CD4-positive, alpha-beta T cell treated with Interleukin-17A for 1 hour (primary cell): Measurements from ENCODE around the gene PRAMEF15.
"Not testable (repeated sequence)": the region's sequence is repeated elsewhere in the genome, so short reads cannot be mapped to it uniquely, and the experiment has no call there.

Experiments
- DNase-seq: peaks from one replicate; pipeline ENCODE4 v3.0.0-alpha.2; 2020

The PRAMEF15 gene

DNA sequence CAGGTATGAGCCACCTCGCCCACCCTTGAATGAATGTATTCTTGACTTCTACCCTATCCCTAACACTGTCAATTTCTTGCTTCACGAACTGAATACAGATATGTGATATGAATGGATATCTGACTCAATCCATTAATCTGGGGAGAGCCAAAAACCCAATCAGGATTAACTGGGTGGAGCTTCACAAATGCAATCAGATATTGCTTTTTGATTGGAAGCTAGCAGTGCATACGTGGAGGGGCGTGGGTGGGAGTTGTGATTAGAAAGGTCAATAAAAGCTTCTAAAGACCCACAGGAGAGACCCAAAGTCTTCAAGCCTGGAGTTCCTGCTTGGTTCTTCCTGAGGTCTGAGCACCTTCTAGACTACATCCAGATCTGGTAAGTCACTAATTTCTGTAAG, at the start of gene PRAMEF15:
TSS of gene PRAMEF15 (plus strand) at position 301 of the 400 bp plus-strand sequence. CDS start 2,827 bp downstream, outside the sequence.
- not testable (repeated sequence) for DNase-seq

DNA sequence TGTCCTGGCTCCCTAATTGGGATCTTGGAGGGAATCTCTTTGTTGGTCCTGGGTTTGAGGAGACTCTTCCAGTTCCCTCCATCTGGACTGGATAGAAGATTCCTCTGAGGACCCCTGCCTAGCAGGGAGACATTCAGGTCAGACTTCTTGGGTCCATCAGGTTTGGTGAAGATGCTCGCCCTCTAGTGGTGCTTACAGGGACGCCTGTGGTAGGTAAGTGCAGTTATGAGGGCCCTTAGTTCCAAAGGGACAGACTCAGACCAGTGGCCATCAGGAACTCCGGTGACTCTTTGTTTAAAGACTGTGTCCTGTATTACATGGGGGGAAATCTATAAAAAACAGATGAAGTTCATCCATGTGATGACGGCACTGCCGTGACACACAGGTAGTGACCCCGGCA, 38.4 kb upstream of the PRAMEF15 start:
- not testable (repeated sequence) for DNase-seq

DNA sequence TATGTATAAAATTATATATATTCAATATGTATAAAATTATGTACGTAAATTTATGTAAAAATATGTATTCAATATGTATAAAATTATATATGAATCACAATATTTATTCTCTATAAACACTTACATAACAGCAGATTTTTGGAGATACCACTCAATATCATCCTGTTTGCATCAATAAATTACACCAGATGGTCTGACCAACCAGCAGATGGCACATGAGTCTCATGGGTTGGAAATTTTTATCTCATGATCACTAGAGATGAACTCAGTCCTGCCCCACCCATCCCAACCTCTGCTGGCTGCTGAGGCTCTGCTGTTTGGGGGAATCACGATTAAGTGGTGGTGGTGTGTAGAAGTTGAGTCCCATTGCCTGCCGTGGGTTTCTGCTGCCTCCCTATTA, 35.8 kb upstream of the PRAMEF15 start:
- DNase-seq, result not testable (repeated sequence)

DNA sequence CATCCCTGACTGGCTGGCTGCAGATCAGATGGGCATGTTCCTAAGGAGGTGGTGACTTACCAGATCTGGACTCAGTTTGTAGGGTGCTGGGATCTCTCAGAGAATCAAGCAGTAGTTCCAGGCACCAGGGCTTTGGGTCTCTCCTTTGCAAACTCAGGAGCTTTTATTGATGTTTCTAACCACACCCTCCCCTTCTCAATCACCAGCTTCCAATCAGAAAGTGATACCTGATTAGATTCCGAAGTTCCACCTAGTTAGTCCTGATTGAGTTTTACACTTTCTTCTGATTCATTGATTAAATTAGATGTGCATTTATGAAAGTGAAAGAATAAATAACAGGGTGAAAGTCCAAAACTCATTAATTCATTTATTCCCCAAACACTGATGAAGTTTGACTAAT, 30.3 kb upstream of the PRAMEF15 start, which contains the start of gene PRAMEF8:
TSS of gene PRAMEF8 (minus strand) at position 101 of the 400 bp plus-strand sequence. CDS start 1,046 bp downstream, outside the sequence.
- not testable (repeated sequence) for DNase-seq

DNA sequence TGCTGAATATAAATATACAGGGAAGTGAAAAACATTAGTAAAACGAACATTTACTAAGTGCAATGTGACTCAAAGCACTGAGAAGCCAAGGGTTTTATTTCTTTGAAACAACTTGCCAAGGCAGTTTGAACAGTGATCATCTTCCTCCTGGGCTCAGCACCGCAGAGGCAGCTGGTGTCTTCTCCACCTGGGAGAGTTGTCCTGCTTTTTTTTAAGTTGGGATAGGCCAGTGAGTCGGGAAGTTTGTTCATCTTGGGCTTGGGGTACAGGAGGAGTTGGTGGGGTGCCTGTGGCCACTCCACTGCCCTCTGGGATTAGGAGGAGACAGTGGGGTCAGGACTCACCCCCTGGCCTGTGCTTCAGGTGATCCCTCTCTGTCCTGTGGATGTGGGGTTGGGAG, 26.4 kb upstream of the PRAMEF15 start:
- not testable (repeated sequence) for DNase-seq

DNA sequence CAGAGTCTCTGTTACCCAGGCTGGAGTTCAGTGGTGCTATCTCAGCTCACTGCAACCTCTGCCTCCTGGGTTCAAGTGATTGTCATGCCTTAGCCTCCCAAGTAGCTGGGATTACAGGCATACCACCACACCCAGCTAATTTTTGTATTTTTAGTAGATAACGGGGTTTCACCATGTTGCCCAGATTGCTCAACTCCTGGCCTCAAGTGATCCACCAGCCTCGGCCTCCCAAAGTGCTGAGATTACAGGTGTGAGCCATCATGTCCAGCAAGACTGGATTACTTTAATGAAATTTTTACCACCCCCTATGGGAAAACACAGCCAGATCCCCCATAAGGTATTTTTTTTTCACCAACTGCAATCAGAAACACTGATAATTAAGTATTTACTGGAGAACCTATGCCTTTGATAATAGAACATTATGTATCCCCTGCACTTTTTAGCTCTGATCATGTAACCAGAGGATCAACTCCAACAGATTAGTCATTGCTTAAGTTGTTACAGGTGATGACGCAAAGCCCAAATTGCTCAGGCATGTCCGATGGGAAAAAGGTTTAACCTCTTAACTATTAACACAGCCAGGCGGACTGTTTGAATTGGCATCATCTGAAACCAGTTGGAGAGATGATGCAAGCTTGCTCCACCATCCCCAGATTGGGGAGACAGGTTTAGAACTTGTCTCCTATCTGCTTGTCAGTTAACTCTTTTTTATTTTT, 18.0 kb upstream of the PRAMEF15 start:
- DNase-seq, result not testable (repeated sequence)

DNA sequence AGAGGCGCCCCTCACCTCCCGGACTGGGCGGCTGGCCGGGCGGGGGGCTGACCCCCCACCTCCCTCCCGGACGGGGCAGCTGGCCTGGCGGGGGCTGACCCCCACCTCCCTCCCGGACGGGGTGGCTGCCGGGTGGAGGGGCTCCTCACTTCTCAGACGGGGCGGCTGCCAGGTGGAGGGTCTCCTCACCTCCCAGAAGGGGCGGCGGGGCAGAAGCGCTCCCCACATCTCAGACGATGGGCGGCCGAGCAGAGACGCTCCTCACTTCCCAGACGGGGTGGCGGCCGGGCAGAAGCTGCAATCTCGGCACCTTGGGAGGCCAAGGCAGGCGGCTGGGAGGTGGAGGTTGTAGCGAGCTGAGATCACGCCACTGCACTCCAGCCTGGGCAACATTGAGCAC, 16.7 kb upstream of the PRAMEF15 start:
- DNase-seq, result not testable (repeated sequence)

DNA sequence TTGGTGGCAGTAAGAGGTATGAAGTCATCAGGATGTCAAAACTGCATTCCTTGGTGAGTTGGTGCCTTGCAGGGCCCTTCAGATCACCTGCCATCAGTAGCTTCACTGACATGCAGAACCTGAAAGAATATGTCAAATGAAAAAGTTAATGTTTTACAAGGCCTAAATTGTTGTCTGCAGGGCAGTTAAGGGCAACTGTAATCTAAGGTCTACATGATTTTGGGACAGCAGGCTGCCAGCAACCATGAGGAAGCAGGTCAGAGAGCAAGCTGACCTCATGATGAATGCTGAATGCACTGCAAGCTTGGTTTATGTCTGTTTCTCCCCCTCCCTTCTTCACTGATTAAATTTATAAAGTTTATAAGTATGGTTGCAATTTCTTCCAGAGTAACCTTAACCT, 13.2 kb upstream of the PRAMEF15 start:
- DNase-seq, result not testable (repeated sequence)

DNA sequence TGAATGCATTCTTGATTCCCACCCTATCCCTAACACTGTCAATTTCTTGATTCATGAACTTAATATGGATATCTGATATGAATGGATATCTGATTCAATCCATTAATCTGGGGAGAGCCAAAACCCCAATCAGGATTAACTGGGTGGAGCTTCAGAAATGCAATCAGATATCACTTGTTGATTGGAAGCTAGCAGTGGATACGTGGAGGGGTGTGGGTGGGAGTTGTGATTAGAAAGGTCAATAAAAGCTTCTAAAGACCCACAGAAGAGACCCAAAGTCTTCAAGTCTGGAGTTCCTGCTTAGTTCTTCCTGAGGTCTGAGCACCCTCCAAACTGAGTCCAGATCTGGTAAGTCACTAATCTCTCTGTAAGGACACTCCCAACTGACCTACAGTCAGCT, 12.1 kb upstream of the PRAMEF15 start, which contains the start of gene PRAMEF33:
TSS of gene PRAMEF33 (plus strand) at position 301 of the 400 bp plus-strand sequence. CDS start 2,416 bp downstream, outside the sequence.
- not testable (repeated sequence) for DNase-seq

DNA sequence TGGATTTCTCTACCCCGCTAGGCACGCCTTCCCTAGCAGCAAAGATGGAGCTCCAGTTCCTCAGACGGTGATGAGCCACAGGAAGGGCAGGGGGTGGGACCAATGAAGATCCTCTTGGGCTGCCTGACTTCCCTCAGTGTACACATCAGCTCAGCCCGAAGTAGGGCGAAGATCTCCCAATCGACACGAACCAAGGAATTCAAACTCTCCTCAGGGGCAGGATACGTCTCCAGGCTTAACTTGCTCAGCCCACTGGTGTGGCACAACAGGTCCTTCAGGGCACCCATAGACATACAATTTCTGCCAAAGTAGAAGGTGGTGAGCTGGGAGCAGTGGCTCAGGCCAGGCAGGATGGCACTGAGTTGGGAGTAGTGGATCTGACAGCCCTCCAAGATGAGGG, 27.1 kb downstream of the PRAMEF15 start:
- DNase-seq, result not testable (repeated sequence)

DNA sequence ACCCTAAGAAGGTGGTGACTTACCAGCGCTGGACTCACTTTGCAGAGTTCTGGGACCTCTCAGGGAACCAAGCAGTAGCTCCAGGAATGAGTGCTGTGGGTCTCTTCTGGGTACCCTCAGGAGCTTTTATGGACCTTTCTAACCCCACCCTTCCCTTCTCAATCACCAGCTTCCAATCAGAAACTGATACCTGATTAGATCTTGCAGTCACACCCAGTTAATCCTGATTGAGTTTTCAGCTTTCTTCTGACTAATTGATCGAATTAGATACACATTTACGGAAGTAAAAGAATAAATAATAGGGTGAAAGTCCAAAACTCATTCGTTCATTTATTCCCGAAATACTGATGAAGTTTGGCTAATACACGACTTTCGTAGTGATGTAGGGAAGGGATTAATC, 31.7 kb downstream of the PRAMEF15 start, which contains the start of gene PRAMEF14:
TSS of gene PRAMEF14 (minus strand) at position 101 of the 400 bp plus-strand sequence. CDS start 1,820 bp downstream, outside the sequence.
- not testable (repeated sequence) for DNase-seq

DNA sequence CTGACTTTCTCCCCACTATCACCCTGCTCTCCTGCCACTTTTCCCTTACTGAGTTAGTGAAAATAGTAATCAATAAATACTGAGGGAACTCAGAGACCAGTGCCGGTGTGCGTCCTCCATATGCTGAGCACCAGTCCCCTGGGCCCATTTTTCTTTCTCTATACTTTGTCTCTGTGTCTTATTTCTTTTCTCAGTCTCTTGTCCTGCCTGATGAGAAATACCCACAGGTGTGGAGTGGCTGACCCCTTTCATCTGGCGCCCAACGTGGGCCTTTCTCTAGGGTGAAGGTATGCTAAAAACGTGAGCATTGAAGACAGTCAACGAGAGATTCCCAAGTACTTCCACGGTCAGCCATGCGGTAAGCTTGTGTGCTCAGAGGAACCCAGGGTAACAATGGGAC, 38.1 kb downstream of the PRAMEF15 start:
- not testable (repeated sequence) for DNase-seq

DNA sequence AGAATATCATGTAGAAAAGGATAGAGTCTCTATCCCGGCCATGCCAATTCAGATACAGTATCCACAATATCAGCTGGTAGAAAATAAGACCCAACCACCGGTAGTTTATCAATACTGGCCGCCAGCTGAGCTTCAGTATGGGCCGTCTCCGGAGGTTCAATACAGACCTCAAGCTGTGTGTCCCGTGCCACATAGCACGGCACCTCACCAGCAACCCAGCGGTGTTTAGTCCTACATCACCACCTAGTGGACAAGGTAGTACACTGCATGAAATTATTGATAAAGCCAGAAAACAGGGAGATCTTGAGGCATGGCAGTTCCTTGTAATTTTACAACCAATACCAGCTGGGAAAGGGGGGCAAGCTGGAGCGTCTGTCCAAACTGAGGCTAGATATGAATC, 39.1 kb downstream of the PRAMEF15 start:
- not testable (repeated sequence) for DNase-seq

DNA sequence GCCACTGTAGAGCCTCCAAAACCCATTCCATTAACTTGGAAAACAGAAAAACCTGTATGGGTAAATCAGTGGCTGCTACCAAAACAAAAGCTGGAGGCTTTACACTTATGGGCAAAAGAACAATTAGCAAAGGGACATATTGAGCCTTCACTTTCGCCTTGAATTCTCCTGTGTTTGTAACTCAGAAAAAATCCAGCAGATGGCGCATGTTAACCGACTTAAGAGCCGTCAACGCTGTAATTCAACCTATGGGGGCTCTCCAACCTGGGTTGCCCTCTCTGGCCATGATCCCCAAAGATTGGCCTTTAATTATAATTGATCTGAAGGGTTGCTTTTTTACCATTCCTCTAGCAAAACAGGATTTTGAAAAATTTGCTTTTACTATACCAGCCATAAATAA, 41.4 kb downstream of the PRAMEF15 start:
- peak; percentile 36 for DNase-seq

DNA sequence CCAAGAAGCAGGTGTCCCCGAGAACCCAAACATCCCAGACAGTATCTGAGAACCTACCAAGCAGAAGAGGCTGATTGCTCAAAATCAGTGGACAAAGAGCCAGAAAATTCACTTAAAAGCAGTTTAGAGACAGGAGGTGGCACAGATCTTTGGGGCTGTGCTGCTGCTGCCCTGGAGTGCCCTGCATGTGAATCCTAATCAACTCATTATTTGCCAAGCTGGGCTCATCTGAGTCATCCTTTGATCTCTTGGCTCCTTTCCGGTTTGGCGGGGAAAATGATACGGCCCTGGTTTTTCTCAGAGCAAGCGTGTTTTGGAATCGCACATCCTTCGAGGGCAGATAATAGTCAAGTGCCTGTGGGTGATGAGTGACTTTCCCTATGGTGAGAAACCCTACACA, 47.0 kb downstream of the PRAMEF15 start:
- not testable (repeated sequence) for DNase-seq

DNA sequence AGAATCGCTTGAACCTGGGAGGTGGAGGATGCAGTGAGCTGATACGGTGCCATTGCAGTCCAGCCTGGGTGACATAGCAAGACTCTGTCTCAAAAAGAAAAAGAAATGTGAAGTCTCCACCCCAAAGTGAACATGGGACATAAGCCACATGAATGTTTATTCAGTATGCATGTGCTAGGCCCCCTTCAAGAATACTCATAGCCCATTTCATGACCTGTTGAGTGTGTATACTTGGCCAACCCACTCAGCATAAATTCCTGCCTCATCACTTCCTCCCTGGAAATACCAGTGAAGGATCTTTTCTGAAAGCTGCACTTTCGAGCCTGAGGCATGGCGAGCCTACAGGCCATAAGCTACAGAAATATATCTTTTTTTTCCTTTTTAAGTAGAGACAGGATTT, 49.5 kb downstream of the PRAMEF15 start:
- not testable (repeated sequence) for DNase-seq

DNA sequence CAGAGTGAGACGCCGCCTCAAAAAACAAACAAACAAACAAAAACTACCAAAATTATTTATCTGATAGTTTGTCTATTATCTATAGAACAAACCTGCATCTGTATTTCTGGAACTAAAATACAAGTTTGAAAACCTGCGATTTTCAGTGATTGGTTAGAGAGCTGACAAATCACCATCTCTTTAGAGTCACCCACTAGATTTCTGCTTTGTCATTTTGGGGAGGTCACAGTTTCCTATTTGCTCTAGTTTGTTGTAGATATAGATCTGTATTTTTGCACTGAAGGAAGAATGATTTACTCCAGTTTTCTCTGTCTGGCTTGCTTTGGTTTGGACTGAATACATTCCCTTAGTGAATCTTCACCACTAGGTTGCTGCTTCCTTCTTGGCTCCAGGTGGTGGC, 51.2 kb downstream of the PRAMEF15 start:
- DNase-seq, result not testable (repeated sequence)

DNA sequence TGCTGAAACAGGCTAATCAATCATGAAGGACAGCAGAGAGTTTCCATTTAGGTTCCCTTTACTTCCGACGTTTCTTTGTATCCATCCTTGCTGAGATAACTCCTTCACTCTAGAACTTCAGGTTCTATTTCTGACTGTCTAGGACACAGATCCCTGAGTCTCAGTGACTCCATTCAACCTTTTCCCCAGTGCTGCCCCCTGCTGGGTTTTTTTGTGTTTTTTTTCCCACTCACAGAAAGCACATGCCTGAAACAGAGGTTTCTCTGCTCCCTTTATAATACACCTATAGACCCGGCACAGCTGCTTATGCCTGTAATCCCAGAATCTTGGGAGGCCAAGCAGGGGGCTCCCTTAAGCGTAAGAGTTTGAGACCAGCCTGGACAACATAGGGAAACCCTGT, 53.2 kb downstream of the PRAMEF15 start:
- DNase-seq, result not testable (repeated sequence)
